HG02610 (cell line): ENCODE measurements around the gene KRTAP5-11.
"Not testable (repeated sequence)": the region's sequence is repeated elsewhere in the genome, so short reads cannot be mapped to it uniquely, and the experiment has no call there.

Source experiments
- ATAC-seq: cut with Tn5 transposase; IDR thresholded peaks from one replicate; pipeline ENCODE4 v1.9.1; 2021; ENCODE audit warnings: mild to moderate bottlenecking, moderate library complexity; ENCODE audit not compliant: unreplicated experiment

Gene KRTAP5-11

GRCh38 chr11:71534711-71535608 is 47.7 kb downstream of the KRTAP5-11 start:
- ATAC-seq = not testable (repeated sequence)

GRCh38 chr11:71532036-71532610 is 50.6 kb downstream of the KRTAP5-11 start:
- ATAC-seq = no peak
